ENCODE data around the gene ZNF276. TPM values are rescaled to one million over a fixed set of nuclear protein-coding genes. Genes with fewer than 3 reads are reported as not detected.
A peak's percentile ranks its signal among the peaks of the same experiment; 100 is the strongest.
"Not testable (repeated sequence)": the region's sequence is repeated elsewhere in the genome, so short reads cannot be mapped to it uniquely, and the experiment has no call there.

ZNF276 gene
- polyA plus RNA-seq, 1 donor: 26.1 TPM

- DNase-seq: no peak
Measured at GRCh38 chr16:89695875-89696669, 25.3 kb upstream of the ZNF276 start.

- DNase-seq: no peak
Measured at GRCh38 chr16:89696670-89697128, 24.6 kb upstream of the ZNF276 start.

DNA sequence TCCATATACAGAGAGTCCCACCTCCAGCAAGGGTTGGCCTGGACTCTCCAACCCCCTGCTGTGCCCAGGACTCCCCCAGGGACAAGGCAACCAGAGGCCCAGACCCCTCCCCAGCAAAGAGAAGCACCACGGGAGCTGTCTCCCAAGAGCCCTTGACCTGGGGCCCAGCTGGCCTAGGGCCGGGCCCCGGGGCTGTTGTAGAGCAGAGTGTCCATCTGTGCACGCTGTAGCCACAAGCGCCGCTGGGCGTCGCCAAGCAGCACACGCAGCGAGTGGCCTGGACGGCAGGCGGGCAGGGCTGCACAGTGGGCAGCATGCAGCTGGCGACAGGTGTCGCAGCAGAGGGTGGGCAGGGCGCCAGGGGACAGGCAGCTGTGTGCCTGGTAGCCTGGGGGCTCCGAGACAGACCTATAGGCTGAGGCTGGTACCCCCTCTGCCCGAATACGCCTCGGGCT lies 24.1 kb upstream of the ZNF276 start:
- no peak for DNase-seq

GRCh38 chr16:89697616-89698331 lies 23.6 kb upstream of the ZNF276 start:
- DNase-seq: no peak

DNA sequence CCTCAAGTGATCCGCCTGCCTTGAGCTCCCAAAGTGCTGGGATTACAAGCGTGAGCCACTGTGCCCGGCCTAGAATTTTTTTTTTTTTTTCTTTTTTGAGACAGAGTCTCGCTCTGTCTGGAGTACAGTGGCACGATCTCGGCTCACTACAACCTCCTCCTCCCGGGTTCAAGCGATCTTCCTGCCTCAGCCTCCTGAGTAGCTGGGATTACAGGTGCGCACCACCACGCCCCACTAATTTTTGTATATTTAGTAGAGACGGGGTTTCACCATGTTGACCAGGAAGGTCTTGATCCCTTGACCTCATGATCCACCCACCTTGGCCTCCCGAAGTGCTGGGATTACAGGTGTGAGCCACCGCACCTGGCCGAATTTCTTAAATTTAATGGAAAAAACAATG lies 22.6 kb upstream of the ZNF276 start:
- not testable (repeated sequence) for DNase-seq

DNA sequence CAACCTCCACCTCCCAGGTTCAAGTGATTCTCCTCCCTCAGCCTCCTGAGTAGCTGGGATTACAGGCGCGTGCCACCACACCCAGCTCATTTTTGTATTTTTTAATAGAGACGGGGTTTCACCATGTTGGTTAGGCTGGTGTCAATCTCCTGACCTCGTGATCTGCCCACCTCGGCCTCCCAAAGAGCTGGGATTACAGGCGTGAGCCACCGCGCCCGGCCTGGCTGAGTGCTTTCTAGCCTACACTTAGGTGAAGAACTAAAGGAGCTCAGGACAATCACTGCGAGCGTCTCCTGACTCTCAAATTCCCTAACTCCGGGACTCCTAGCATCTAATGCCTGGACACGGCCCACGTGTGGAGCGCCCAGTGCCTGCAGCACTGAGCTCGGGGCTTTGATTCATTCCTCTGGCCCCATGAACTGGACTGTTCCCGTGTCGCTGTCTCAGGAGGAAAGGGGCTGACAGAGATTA lies 21.7 kb upstream of the ZNF276 start:
- not testable (repeated sequence) for DNase-seq

- peak; percentile 97 for DNase-seq
Measured at GRCh38 chr16:89700100-89700648, 21.2 kb upstream of the ZNF276 start.

DNA sequence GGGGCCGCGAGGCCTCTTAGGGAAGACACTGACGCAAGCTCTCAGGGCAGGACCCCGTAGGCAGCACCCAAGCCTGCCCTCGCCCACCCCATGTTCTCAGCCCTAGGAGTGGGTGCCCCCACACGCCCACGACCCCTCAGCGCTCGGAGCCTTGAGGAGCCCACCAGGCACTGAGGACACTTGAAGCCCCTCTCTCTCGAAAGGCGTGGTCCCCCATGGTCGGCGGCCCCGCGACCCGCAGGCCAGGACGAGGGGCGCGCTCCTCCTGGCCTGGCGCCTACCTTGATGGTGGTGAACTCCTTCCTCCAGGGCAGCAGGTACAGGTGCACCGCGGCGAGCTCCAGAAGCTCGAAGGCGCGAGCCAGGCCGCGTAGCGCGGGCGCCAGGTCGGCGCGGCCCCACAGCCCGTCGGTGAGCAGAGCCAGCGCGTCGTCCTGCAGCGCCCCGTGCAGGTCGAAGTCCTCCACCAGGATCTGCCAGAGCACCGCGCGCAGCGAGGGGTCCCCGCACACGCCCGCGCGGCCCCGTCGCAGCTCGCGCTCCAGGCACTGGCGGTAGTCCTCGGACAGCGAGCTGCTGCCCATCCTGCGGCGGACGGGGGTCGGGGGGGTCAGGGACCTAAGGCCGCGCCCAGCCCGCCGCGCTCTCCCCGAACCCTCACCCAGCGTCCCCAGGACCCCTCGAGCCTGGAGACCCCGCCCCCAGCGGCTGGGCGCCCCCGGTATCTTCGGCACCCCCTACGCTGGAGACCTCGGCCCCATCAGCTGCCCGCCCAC lies 20.5 kb upstream of the ZNF276 start:
- no peak for DNase-seq

DNA sequence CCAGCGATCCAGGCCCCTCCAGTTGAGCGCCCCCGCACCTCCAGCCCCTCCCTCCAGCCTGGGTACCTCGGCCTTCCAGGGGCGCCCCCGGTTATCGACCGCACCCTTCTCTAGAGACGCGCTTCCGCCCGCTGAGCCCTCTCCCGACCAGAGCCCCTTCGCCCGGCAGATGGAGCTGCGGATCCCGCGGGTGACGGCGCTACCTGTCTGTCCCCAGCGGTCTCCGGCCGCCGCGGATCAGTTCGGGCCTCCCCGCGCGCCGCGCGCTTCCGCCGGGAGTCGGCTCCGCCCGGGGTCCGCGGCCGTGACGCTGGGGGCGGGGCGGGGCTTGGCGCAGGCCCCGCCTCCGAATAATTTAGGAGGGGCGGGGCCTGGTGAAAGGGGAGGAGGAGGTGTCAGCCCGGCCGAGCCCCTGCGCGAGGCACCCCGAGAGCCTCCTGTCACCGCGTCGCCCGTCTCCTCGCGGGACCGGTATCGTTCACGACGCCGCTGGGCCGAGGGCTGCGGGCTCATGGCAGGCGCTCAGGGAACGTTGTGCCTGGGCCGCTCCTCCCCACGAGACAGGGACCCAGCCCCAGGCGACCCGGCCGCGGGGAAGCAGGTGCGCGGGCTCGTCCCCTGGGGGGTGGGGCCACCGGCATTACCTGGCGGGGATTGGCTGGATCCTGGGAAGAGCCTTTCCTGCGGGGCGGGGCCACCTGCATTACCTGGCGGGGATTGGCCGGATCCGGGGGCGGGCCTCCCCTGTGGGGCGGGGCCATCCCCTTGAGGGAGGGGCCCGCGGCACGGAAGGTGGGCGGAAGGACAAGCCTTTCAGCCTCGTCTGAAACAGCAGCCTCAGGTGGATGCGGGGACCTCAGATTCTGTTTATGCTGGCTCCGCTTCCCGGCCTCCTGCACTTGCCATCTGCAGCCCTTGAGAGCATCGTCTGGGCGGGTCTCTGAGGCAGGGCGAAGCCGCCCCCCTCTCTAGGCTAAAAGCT lies 19.6 kb upstream of the ZNF276 start, which contains the start of gene SPATA2L:
Gene SPATA2L (minus strand): TSS at position 281 of the 982 bp plus-strand sequence. CDS start 473 bp downstream, outside the sequence.
- peak; percentile 91 for DNase-seq

- DNase-seq: no peak
Measured at GRCh38 chr16:89704281-89704680, 17.1 kb upstream of the ZNF276 start.

DNA sequence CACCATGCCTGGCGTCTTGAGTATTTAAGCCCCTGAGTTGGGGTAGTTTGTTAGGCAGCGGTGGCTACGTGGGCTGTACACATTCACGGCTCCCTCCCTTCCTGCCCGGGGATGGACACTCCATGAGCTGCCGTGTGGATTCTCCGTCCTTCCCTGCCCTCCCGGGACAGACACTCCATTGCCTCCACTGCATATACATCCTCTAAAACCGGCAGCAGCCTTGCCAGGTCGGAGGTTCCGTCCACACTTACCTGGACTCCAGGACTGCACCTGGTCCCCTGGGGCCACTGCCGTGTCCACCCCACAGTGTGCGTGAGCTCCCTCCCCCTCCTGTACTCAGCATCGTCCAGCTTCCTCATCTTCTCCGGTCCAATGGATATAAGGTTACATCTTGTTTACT lies 16.3 kb upstream of the ZNF276 start:
- DNase-seq: no peak

DNA sequence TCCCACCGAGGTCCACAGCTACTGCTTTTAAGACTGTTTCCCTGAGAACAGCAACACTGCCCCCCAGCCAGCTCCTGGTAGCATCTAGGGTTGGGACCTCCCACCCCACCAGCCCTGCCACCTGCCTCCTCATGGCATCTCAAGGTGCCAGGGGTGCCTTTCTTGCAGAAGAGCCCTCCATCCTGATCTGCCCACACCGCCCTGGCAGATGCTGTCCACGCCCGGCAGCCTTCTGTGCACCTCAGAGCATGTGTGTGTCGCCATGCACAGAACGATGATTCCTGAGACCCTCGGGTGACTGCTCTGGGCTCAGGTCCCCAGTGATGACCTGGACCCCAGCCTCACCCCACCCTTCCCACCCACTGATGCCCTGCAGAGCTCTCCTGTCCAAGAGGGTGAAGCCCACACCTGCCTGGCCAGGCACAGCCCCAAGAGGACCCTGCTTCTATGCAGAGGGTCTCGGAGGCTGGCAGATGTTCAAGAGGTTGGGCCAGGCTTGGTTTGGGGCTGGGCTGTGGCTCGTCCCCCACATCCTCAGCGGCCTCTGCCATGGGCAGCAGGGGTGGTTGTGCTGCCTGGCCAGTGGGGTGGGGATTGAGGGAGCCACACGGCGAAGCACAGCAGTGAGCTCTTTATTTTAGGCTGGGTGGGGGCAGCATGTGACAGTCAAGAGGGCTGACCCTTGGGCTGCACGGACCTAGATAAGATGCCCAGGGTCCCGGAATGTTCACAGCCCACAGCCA lies 14.6 kb upstream of the ZNF276 start:
- DNase-seq: no peak

DNA sequence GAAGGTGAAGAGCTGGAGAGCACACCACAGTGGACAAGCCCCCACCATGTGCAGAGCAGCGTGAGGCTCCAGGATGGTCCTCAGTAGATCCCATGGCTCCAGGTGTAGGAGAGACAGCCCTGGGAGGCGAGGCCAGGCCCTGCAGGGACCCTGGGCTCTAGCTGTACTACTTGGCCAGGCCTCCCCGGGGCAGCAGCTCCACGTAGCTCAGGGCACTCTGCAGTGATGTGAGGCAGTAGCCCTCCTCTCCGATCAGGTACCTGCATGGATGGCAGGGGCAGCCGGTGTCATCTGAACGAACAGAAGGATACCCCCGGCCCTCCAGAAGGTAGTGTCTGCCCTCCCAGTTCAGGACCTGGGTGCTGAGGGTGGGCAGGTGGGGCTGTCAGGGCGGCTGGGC lies 13.6 kb upstream of the ZNF276 start:
- no peak for DNase-seq

DNA sequence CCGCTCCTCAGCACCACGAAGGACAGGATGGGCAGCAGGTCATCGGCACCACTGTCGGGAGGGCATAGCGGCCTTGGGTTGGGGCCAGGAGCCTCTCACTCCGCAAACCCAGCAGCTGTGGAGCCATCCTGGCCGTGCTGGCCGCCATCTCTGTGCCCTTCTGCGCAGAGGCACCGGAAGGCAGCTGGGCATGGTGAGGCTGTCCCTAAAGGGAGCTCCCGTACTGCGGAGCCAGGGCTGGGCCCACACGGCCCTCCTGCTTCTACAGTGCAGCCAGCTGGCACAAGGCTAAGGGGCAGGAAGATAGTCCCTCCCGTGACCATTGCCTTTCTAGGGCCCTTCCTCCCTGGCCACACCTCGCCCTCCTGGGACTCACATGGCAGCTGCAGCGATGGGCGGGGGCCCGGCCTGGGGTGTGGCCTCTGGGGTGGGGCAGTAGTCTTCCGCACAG lies 12.8 kb upstream of the ZNF276 start:
- no peak for DNase-seq

GRCh38 chr16:89709166-89709565 lies 12.2 kb upstream of the ZNF276 start:
- DNase-seq: no peak

DNA sequence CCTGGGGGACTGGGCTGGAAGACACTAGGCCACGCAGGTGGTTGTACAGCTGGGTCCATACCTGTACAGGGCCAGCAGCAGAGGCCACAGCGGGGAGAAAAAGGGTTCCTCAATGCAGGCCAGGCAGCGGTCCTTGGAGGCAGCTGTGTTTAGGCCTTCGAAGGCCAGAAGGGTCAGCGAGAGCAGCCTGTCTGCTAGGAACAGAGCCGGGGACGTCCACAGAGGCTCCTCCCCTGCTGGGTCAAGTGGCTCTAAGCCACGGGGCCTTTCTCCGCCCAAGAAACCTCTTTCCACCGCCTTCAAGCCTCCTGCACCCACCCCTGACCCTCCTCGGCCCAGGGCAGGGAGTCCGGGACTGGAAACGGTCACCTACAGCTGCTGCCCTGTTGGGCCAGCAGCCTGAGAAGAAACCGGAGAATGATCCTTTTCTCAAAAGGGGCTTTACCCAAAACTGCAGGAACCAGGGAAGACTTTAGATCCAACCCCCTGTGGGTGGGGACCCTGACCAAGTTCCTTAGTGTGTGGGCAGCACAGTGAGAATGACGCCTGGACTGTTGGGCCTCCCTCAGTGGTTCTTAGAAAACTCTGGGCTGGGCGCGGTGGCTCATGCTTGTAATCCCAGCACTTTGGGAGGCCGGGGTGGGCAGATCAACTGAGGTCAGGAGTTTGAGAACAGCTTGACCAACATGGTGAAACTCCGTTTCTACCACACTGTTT lies 11.5 kb upstream of the ZNF276 start:
- no peak for DNase-seq

DNA sequence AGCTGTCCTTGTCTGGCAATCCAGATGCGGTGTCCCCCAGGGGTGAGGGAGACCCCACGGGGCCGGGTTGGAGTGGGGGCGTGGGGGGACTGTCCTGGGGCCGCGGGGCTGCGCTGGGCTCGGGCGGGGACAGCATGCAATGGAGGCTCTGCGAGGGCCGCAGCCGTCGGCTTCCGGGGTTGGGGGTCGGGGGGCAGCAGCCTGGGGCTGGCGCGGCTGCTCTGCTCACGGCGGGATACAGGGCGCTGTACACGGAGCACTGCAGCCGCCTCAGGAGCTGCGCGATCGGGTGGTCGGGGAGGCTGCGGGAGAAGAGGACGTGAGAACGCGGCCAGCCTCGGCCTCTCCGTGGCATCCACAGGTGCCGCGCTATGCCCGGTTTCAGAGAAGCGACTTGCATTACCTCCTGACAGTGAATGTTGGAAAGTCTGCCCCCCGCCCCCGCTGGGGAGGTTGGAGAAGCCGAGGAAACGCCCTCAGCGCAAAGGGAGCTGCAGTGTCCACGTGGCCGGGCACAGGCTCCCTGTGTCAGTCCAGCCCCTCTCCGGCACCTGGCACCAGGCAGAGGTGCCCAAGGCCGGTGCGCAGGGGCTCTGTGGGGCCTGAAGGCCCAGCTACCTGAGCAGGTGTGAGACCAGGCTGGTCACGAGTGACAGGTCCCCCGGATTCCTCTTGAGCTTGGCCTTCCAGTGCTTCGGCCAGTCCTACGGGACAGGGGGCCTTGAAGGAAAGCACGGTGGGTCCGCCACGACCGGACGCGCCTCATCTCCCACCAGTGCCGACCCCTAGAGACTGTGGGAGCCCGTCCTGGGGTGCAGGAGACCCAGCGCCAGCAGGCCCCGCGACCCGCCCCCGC lies 10.4 kb upstream of the ZNF276 start:
- no peak for DNase-seq

DNA sequence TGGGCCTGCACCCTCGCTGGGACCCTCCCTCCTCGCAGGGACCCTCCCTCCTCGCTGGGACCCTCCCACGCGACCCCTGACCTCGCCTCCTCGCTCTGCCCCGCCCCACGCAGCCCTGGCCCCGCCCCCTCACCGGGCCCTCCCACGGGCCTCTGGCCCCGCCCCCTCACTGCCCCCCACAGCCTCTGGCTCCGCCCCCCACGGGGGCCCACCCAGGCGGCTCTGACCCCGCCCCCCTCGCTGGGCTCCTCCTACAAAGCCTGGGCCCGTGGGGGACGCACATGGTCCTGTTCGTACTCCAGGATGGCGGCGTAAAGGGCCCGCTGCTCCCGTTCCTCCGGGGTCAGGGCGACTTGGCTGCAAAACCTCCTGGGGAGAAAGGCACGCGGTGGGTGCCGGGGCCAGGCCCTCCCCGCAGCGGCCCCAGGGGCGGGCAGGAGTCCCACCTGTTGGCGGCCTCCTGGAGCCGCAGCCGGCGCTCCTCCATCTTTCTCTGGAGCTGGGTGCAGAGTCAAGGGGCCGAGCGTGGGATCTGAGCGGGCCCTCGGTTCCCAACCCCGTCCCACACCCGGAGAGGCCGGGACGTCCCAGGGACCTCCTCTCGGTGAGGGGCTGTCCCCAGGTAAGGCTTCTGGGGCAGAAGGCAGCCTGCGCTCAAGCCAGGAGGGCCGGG lies 9.6 kb upstream of the ZNF276 start:
- no peak for DNase-seq
